Activated CD8-positive, alpha-beta memory T cell treated with anti-CD3 and anti-CD28 coated beads, Interleukin-2, amount 10 ng/mL, durations not matched to agents 7 days and 5 days (primary cell): ENCODE data around the gene DNAJC8. TPM values are rescaled to one million over a fixed set of nuclear protein-coding genes. Genes with fewer than 3 reads are reported as not detected.
A peak's percentile ranks its signal among the peaks of the same experiment; 100 is the strongest.

Source experiments
- ATAC-seq: fragments of 150-1000 bp; cut with Tn5 transposase; one replicate; pipeline ENCODE4 v1.10.0; 2021; ENCODE audit warnings: moderate library complexity
- CTCF ChIA-PET: fragments of 350-600 bp; sonication (Branson Sonifier 250); formaldehyde crosslinking; loops from one replicate; lab custom pipeline; 2021; ENCODE audit warnings: antibody characterized with exemption; lab: Charles Lee
- DNase-seq: peaks from one replicate; pipeline ENCODE4 v3.0.0-alpha.2; 2020
- H3K27ac Mint-ChIP-seq: one replicate; pipeline ENCODE4 v1.8.0; 2021; ENCODE audit warnings: mild to moderate bottlenecking, mixed read lengths
- H3K27me3 Mint-ChIP-seq: one replicate; pipeline ENCODE4 v1.8.0; 2021; ENCODE audit warnings: mixed read lengths
- H3K36me3 Mint-ChIP-seq: one replicate; pipeline ENCODE4 v1.8.0; 2021; ENCODE audit warnings: mild to moderate bottlenecking, mixed read lengths
- H3K4me1 Mint-ChIP-seq: one replicate; pipeline ENCODE4 v1.8.0; 2021; ENCODE audit warnings: mixed read lengths
- H3K4me3 Mint-ChIP-seq: one replicate; pipeline ENCODE4 v1.8.0; 2021; ENCODE audit warnings: mild to moderate bottlenecking, moderate library complexity, mixed read lengths
- H3K9me3 Mint-ChIP-seq: one replicate; pipeline ENCODE4 v1.8.0; 2022; ENCODE audit warnings: low read depth, mixed read lengths
- total RNA-seq, 2 experiments: library from RNA; stranded (reverse); gene quantifications; one replicate each; pipeline ENCODE4 v1.2.3, GENCODE V29; 2021

The DNAJC8 gene
- total RNA-seq, 2 experiments from 2014 or later: 103 to 114 TPM

GRCh38 chr1:28247612-28248272 is 14.9 kb upstream of the DNAJC8 start:
- no peaks in the 10 kb centered on the region for H3K9me3 Mint-ChIP-seq
- peaks cover 2% of the 10 kb centered on the region for H3K36me3 Mint-ChIP-seq
- peak overlapping the region; percentile 89 for H3K4me3 Mint-ChIP-seq
- CTCF ChIA-PET: interaction anchor here (0.5 to 4.7 kb wide), 32 partner anchors 11 to 629 kb away, joined by 3 to 74 read pairs (median 5); partner anchors contain the start of genes ATP5IF1, EYA3, GMEB1 and MED18
- H3K27me3 Mint-ChIP-seq: no peaks in the 10 kb centered on the region
- H3K4me1 Mint-ChIP-seq: peaks cover 57% of the 10 kb centered on the region
- peak overlapping the region; percentile 100 for H3K27ac Mint-ChIP-seq
- no peak for DNase-seq
- ATAC-seq: no peak

- CTCF ChIA-PET: interaction anchor here (0.5 to 4.7 kb wide), 9 partner anchors 9 to 306 kb away, joined by 3 to 74 read pairs (median 4); partner anchors contain the start of genes EYA3 and SESN2
- ATAC-seq: peak; percentile 12
- H3K36me3 Mint-ChIP-seq: peaks cover 2% of the 10 kb centered on the region
- H3K27ac Mint-ChIP-seq: peak overlapping the region; percentile 100
- H3K4me3 Mint-ChIP-seq: peak overlapping the region; percentile 89
- peak; percentile 73 for DNase-seq
- H3K9me3 Mint-ChIP-seq: no peaks in the 10 kb centered on the region
- no peaks in the 10 kb centered on the region for H3K27me3 Mint-ChIP-seq
- H3K4me1 Mint-ChIP-seq: peaks cover 58% of the 10 kb centered on the region
These were observed 13.6 kb upstream of the DNAJC8 start for GRCh38 chr1:28246427-28246832.

GRCh38 chr1:28244549-28245251 is 11.9 kb upstream of the DNAJC8 start:
- no peak for DNase-seq
- Mint-ChIP-seq H3K4me3 (peak overlapping the region; percentile 44), H3K4me1 (peaks cover 60% of the 10 kb centered on the region), H3K27ac (peak overlapping the region; percentile 76), H3K36me3 (peaks cover 6% of the 10 kb centered on the region), H3K27me3 (no peaks in the 10 kb centered on the region), H3K9me3 (no peaks in the 10 kb centered on the region)
- no peak for ATAC-seq
- CTCF ChIA-PET: interaction anchor here (0.7 to 2.5 kb wide), 4 partner anchors 8 to 387 kb away, joined by 3 to 8 read pairs (median 4); partner anchors contain the start of gene ATP5IF1

- CTCF ChIA-PET: interaction anchor here (0.8 to 1.4 kb wide), 3 partner anchors 8 to 386 kb away, joined by 3 to 4 read pairs (median 3); partner anchors contain the start of genes ATP5IF1 and MED18
These were observed 11.0 kb upstream of the DNAJC8 start for GRCh38 chr1:28243685-28244311.

GRCh38 chr1:28241638-28242241 is 8.9 kb upstream of the DNAJC8 start:
- no peaks in the 10 kb centered on the region for H3K9me3 Mint-ChIP-seq
- CTCF ChIA-PET: interaction anchor here (1.3 kb wide), 1 partner anchor 361 kb away, joined by 3 read pairs; no protein-coding TSS in a partner anchor
- H3K27me3 Mint-ChIP-seq: no peaks in the 10 kb centered on the region
- H3K27ac Mint-ChIP-seq: no peak overlapping the region
- peaks cover 6% of the 10 kb centered on the region for H3K36me3 Mint-ChIP-seq
- no peak for DNase-seq
- peaks cover 35% of the 10 kb centered on the region for H3K4me1 Mint-ChIP-seq
- H3K4me3 Mint-ChIP-seq: no peak overlapping the region
- no peak for ATAC-seq

More at GRCh38 chr1:28243685-28244311, 11.0 kb upstream of the DNAJC8 start:
- no peak for ATAC-seq
- Mint-ChIP-seq H3K4me3 (peak overlapping the region; percentile 38), H3K36me3 (peaks cover 6% of the 10 kb centered on the region), H3K27ac (peak overlapping the region; percentile 71), H3K27me3 (no peaks in the 10 kb centered on the region), H3K9me3 (no peaks in the 10 kb centered on the region), H3K4me1 (peaks cover 51% of the 10 kb centered on the region)
- DNase-seq: no peak

GRCh38 chr1:28240024-28240423 is 7.2 kb upstream of the DNAJC8 start:
- H3K36me3 Mint-ChIP-seq: peaks cover 4% of the 10 kb centered on the region
- DNase-seq (no peak), ATAC-seq (no peak)
- no peak overlapping the region for H3K4me3 Mint-ChIP-seq
- CTCF ChIA-PET: interaction anchor here (0.6 kb wide), 1 partner anchor 328 kb away, joined by 3 read pairs; no protein-coding TSS in a partner anchor
- no peaks in the 10 kb centered on the region for H3K27me3 Mint-ChIP-seq
- H3K27ac Mint-ChIP-seq: no peak overlapping the region
- no peaks in the 10 kb centered on the region for H3K9me3 Mint-ChIP-seq
- H3K4me1 Mint-ChIP-seq: peaks cover 27% of the 10 kb centered on the region

- H3K27me3 Mint-ChIP-seq: no peaks in the 10 kb centered on the region
- no peak overlapping the region for H3K27ac Mint-ChIP-seq
- H3K36me3 Mint-ChIP-seq: peaks cover 4% of the 10 kb centered on the region
- CTCF ChIA-PET: no interaction called here
- H3K4me1 Mint-ChIP-seq: peaks cover 20% of the 10 kb centered on the region
- no peak for ATAC-seq
- H3K4me3 Mint-ChIP-seq: no peak overlapping the region
- H3K9me3 Mint-ChIP-seq: no peaks in the 10 kb centered on the region
- DNase-seq: no peak
These were observed 6.2 kb upstream of the DNAJC8 start for GRCh38 chr1:28239004-28239403.

- H3K27ac Mint-ChIP-seq: no peak overlapping the region
- no peaks in the 10 kb centered on the region for H3K9me3 Mint-ChIP-seq
- H3K36me3 Mint-ChIP-seq: peaks cover 7% of the 10 kb centered on the region
- CTCF ChIA-PET: interaction anchor here (1.3 to 4.4 kb wide), 5 partner anchors 9 to 148 kb away, joined by 7 to 28 read pairs (median 8); partner anchors contain the start of gene EYA3
- H3K4me3 Mint-ChIP-seq: no peak overlapping the region
- H3K27me3 Mint-ChIP-seq: no peaks in the 10 kb centered on the region
- H3K4me1 Mint-ChIP-seq: peaks cover 23% of the 10 kb centered on the region
- DNase-seq: no peak
- ATAC-seq: no peak
These were observed 4.0 kb upstream of the DNAJC8 start for GRCh38 chr1:28236656-28237322.

GRCh38 chr1:28235755-28236655 is 3.2 kb upstream of the DNAJC8 start, which contains the start of gene ATP5IF1:
TSS of gene ATP5IF1 (plus strand) at chr1:28236124. CDS start at chr1:28236184, 60 bp downstream.
- peak; percentile 97 for ATAC-seq
- Mint-ChIP-seq H3K27me3 (no peaks in the 10 kb centered on the region), H3K9me3 (no peaks in the 10 kb centered on the region), H3K36me3 (peaks cover 7% of the 10 kb centered on the region), H3K4me1 (peaks cover 27% of the 10 kb centered on the region), H3K4me3 (no peak within 1 kb of the TSS), H3K27ac (no peak within 1 kb of the TSS)
- CTCF ChIA-PET: interaction anchor here (0.9 to 4.4 kb wide), 9 partner anchors 9 to 148 kb away, joined by 4 to 28 read pairs (median 7); partner anchors contain the start of genes EYA3, PHACTR4 and SESN2
- peak; percentile 97 for DNase-seq

- H3K27me3 Mint-ChIP-seq: no peaks in the 10 kb centered on the region
- DNase-seq: no peak
- H3K4me3 Mint-ChIP-seq: peak overlapping the region; percentile 30
- CTCF ChIA-PET: interaction anchor here (0.8 kb wide), 1 partner anchor 16 kb away, joined by 3 read pairs; no protein-coding TSS in a partner anchor
- no peak for ATAC-seq
- peaks cover 13% of the 10 kb centered on the region for H3K36me3 Mint-ChIP-seq
- H3K4me1 Mint-ChIP-seq: peaks cover 32% of the 10 kb centered on the region
- H3K27ac Mint-ChIP-seq: peak overlapping the region; percentile 28
- no peaks in the 10 kb centered on the region for H3K9me3 Mint-ChIP-seq
These were observed 406 bp upstream of the DNAJC8 start for GRCh38 chr1:28233264-28233606.

- CTCF ChIA-PET: no interaction called here
- Mint-ChIP-seq H3K27me3 (no peaks in the 10 kb centered on the region), H3K9me3 (no peaks in the 10 kb centered on the region), H3K4me3 (no peak overlapping the region), H3K27ac (no peak overlapping the region), H3K36me3 (peaks cover 29% of the 10 kb centered on the region), H3K4me1 (peaks cover 32% of the 10 kb centered on the region)
- DNase-seq (no peak), ATAC-seq (no peak)
These were observed 2.8 kb downstream of the DNAJC8 start for GRCh38 chr1:28229996-28230395.
